HepG2 (cell line): Measurements from ENCODE around the gene FXYD4. TPM values are rescaled to one million over a fixed set of nuclear protein-coding genes. Genes with fewer than 3 reads are reported as not detected.
A peak's percentile ranks its signal among the peaks of the same experiment; 100 is the strongest.

Experiments
- ATAC-seq: fragments of 200-7000 bp; cut with Tn5 transposase; 3 replicates; pipeline ENCODE4 v1.9.1; 2020; ENCODE audit warnings: mild to moderate bottlenecking, moderate library complexity
- BruUV-seq: library from RNA; stranded (reverse); fragments of 400-500 nt; replicated peaks from 2 replicates; lab custom pipeline; 2021; lab: Mats Ljungman, UMichigan
- CTCF ChIA-PET: fragments of 300-600 bp; formaldehyde crosslinking; extraction: SDS; loops from one replicate; lab custom pipeline; 2021; ENCODE audit warnings: low total read pairs, inconsistent platforms, low intra/inter-chr PET ratio; lab: Yijun Ruan, JAX
- POLR2A ChIA-PET: fragments of 350-600 bp; sonication (Branson Sonifier 250); formaldehyde crosslinking; loops from one replicate; lab custom pipeline; 2020; ENCODE audit warnings: antibody characterized with exemption, inconsistent platforms; lab: Yijun Ruan, JAX
- DNase-seq: peaks from one replicate; pipeline ENCODE4 v3.0.0-alpha.2; 2015; ENCODE audit warnings: low spot score
- FAIRE-seq: peaks from 3 replicates; lab custom pipeline; 2011; peaks lifted over from hg19 to GRCh38; lab: Jason Lieb, UNC
- H2AFZ ChIP-seq: one replicate; pipeline ENCODE4 v1.6.1; 2011; ENCODE audit warnings: low read length, inconsistent platforms
- H3K27ac ChIP-seq: fragments of 300-600 bp; 3 replicates; pipeline ENCODE4 v1.8.0; 2011; ENCODE audit warnings: mixed run types, mild to moderate bottlenecking, mixed read lengths, low read length, inconsistent platforms; ENCODE audit not compliant: insufficient read depth; ENCODE audit errors: extremely low read length
- H3K27me3 ChIP-seq, 2 experiments: fragments of 200-600 bp in 1 of 2; 2 replicates in 1 of 2; 3 replicates in 1 of 2; pipeline versions ENCODE4 v1.6.0 to v1.8.0; 2011; ENCODE audit warnings: low read length in 2 of 2, mild to moderate bottlenecking in 2 of 2, moderate library complexity in 2 of 2, inconsistent platforms in 1 of 2; ENCODE audit not compliant: insufficient read depth in 2 of 2, control insufficient read depth in 1 of 2
- H3K36me3 ChIP-seq, 2 experiments: fragments of 200-600 bp in 1 of 2; replicated peaks in 1 of 2; 2 replicates in 1 of 2; 3 replicates in 1 of 2; pipeline versions ENCODE4 v1.5.1 to v1.8.0; 2011; ENCODE audit warnings: low read length in 2 of 2, inconsistent platforms in 1 of 2; ENCODE audit not compliant: insufficient read depth in 2 of 2, control insufficient read depth in 1 of 2
- H3K4me1 ChIP-seq: 2 replicates; pipeline ENCODE4 v1.5.1; 2012; ENCODE audit warnings: low read length, inconsistent platforms; ENCODE audit not compliant: insufficient read depth
- H3K4me2 ChIP-seq: 2 replicates; pipeline ENCODE4 v1.6.0; 2011; ENCODE audit warnings: low read depth, low read length, inconsistent platforms
- H3K4me3 ChIP-seq, 3 experiments: fragments of 200-600 bp in 1 of 3; sonication (generic), shearing (Covaris generic) in 1 of 3; replicated peaks in 1 of 3; 2 replicates each; pipeline ENCODE4 v1.5.1; 2011 to 2016; ENCODE audit warnings: low read length in 3 of 3, inconsistent platforms in 2 of 3, low read depth in 2 of 3, mild to moderate bottlenecking in 2 of 3, control low read depth in 1 of 3, mixed read lengths in 1 of 3; ENCODE audit not compliant: insufficient read depth in 1 of 3
- H3K79me2 ChIP-seq: one replicate; pipeline ENCODE4 v1.6.1; 2011; ENCODE audit warnings: low read length, inconsistent platforms; ENCODE audit not compliant: insufficient read depth
- H3K9ac ChIP-seq: 2 replicates; pipeline ENCODE4 v1.6.0; 2011; ENCODE audit warnings: mild to moderate bottlenecking, low read depth, low read length, inconsistent platforms; ENCODE audit not compliant: insufficient read depth
- H3K9me3 ChIP-seq: 2 replicates; pipeline ENCODE4 v1.5.1; 2012; ENCODE audit warnings: mild to moderate bottlenecking, low read length
- H4K20me1 ChIP-seq: 2 replicates; pipeline ENCODE4 v1.6.0; 2011; ENCODE audit warnings: inconsistent platforms, mild to moderate bottlenecking, low read length, moderate library complexity; ENCODE audit not compliant: insufficient read depth
- FOXO1 ChIP-seq: sonication (generic); formaldehyde crosslinking; IDR thresholded peaks from 2 replicates; pipeline ENCODE4 v1.4.0; 2020; ENCODE audit warnings: missing genetic modification reagents
- HDAC6 ChIP-seq: fragments of 200-600 bp; sonication (generic); IDR thresholded peaks from 2 replicates; pipeline ENCODE4 v1.7.0; 2017; ENCODE audit warnings: mild to moderate bottlenecking, antibody characterized with exemption, low read length, low read depth
- POLR2A ChIP-seq, 2 experiments: IDR thresholded peaks; 2 replicates each; pipeline ENCODE4 v1.6.1; 2011; ENCODE audit warnings: low read depth in 2 of 2, low read length in 2 of 2, mild to moderate bottlenecking in 1 of 2, moderate library complexity in 1 of 2; ENCODE audit not compliant: insufficient read depth in 1 of 2
- PTBP1 ChIP-seq: fragments of 200-400 bp; formaldehyde crosslinking; IDR thresholded peaks from 2 replicates; pipeline ENCODE4 v1.6.1; 2018; ENCODE audit warnings: low read length, low read depth; ENCODE audit not compliant: poor library complexity, severe bottlenecking
- RFX5 ChIP-seq: IDR thresholded peaks from 2 replicates; pipeline ENCODE4 v1.6.1; 2011; ENCODE audit warnings: low read depth, low read length, improper control_type of control experiment
- SNAI1 ChIP-seq: sonication (generic); formaldehyde crosslinking; IDR thresholded peaks from 2 replicates; pipeline ENCODE4 v1.5.0; 2020; ENCODE audit warnings: mild to moderate bottlenecking, missing genetic modification reagents, borderline replicate concordance
- ZFP36L2 ChIP-seq: sonication (generic); formaldehyde crosslinking; IDR thresholded peaks from 2 replicates; pipeline ENCODE4 v1.4.0; 2020; ENCODE audit warnings: missing genetic modification reagents
- ZFX ChIP-seq: sonication (generic); formaldehyde crosslinking; IDR thresholded peaks from 2 replicates; pipeline ENCODE4 v1.4.0; 2020; ENCODE audit warnings: mild to moderate bottlenecking, low read depth, missing genetic modification reagents, moderate library complexity
- ZNF205 ChIP-seq: IDR thresholded peaks from 2 replicates; pipeline ENCODE4 v1.6.1; 2018; ENCODE audit warnings: missing biosample characterization, missing genetic modification reagents
- ZNF720 ChIP-seq: sonication (generic); formaldehyde crosslinking; IDR thresholded peaks from 2 replicates; pipeline ENCODE4 v1.4.0; 2020; ENCODE audit warnings: missing genetic modification reagents
- ZSCAN30 ChIP-seq: sonication (generic); formaldehyde crosslinking; IDR thresholded peaks from 2 replicates; pipeline ENCODE4 v1.5.0; 2020; ENCODE audit warnings: mild to moderate bottlenecking, missing genetic modification reagents
- WGBS: methylation state at CpG from one replicate; pipeline ENCODE4 v1.1.6; 2017; ENCODE audit warnings: low lambda C conversion rate; 5-methylcytosine and 5-hydroxymethylcytosine counted together
- in situ Hi-C: cut with HindIII; loops from 2 replicates; pipeline ENCODE4 v1.10.0; 2017; ENCODE audit warnings: low pct_unique_long_range_greater_than_20kb; ENCODE audit not compliant: extremely low pct_ligation_motif_present
- intact Hi-C: fragments of 100-400 bp; cut with micrococcal nuclease; formaldehyde crosslinking; loops from one replicate; pipeline ENCODE4 v1.10.0; 2022; ENCODE audit not compliant: unreplicated experiment
- polyA plus RNA-seq, 8 experiments: library from polyadenylated mRNA; depleted of rRNA in 3 of 8; stranded (reverse) in 7 of 8; unstranded in 1 of 8; fragments of >200 nt; fragmentation: Illumina TruSeq in 4 of 8; extraction: Trizol in 4 of 8; gene quantifications; 2 replicates each; pipeline versions ENCODE4 v1.2.1 to v1.2.3, GENCODE V29; 2011 to 2016; ENCODE audit warnings: low read depth in 4 of 8, missing spikeins in 1 of 8, mixed read lengths in 1 of 8; ENCODE audit not compliant: insufficient read depth in 1 of 8
- total RNA-seq, 5 experiments: library from RNA; depleted of rRNA; stranded (reverse); fragments of >200 nt; fragmentation: Illumina TruSeq; extraction: Trizol; gene quantifications; 2 replicates each; pipeline ENCODE4 v1.2.3, GENCODE V29; 2016; ENCODE audit warnings: low read depth in 1 of 5
- TF ChIP-seq, protein P1 (sequence below): sonication (generic); formaldehyde crosslinking; IDR thresholded peaks from 2 replicates; pipeline ENCODE4 v1.5.0; 2020; ENCODE audit warnings: mild to moderate bottlenecking, missing genetic modification reagents
- TF ChIP-seq, protein P2 (sequence below): IDR thresholded peaks from 2 replicates; pipeline ENCODE4 v1.6.1; 2018; ENCODE audit warnings: missing genetic modification reagents, mild to moderate bottlenecking, missing compliant biosample characterization
- TF ChIP-seq, protein P3 (sequence below): sonication (generic); formaldehyde crosslinking; IDR thresholded peaks from 2 replicates; pipeline ENCODE4 v1.4.0; 2020; ENCODE audit warnings: missing genetic modification reagents, borderline replicate concordance
- TF ChIP-seq, protein P4 (sequence below): IDR thresholded peaks from 2 replicates; pipeline ENCODE4 v1.6.1; 2012; ENCODE audit warnings: inconsistent platforms

The FXYD4 gene
- total and polyA plus RNA-seq, 2 of the 13 experiments (the other 11 are each of a cell fraction or from before 2014, with no cell fraction given), result not detected

DNA sequence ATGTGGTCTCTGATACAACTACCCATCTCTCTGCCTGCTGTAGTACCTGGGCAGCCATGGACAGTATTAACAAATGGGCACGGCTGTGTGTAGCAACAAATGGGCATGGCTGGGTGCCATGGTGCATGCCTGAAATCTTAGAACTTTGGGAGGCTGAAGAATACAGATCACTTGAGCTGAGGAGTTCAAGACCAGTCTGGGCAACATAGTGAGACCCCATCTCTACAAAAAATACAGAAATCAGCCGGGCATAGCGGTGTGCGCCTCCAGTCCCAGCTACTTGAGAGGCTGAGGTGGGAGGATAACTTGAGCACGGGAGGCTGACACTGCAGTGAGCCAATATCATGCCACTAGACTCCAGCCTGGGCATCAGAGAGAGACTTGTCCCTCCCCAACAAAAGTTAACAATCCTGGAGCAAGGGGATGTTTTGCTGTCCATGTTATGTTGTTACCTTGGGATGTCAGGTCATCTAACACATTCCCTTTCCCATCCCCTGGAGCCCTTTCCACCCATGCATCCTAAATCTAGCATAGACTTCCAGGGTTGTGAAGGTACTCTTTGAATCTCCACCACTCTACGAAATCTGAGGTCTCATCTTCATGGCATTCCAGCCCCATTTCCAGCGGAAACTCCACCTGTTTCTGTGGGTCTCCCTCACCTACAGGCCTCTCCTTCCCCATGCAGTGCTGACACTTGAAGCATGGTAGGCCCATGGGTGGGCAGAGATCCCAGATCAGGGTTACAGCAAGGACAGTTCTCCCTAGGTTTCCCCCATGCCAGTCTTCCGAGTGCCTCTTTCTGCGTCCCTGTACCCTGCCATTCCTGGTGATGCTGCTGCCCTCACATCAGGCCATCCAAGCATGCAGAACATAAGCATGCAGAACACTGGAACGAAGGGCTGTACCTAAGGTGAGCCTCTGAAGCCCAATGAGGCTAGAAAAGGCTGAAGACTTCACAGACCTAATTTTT, 13.1 kb downstream of the FXYD4 start:
- 88% methylated on average over 10 of the region's 10 CpGs for WGBS
- CTCF ChIA-PET, result no interaction called here
- Histone ChIP-seq H3K27me3 (no peaks in the 10 kb centered on the region), H4K20me1 (peaks cover 44% of the 10 kb centered on the region), H3K9me3 (no peaks in the 10 kb centered on the region), H3K36me3 (peaks cover 14 to 35% of the 10 kb centered on the region in 2 experiments), H3K9ac (no peak overlapping the region), H3K4me1 (peaks cover 25% of the 10 kb centered on the region), H3K27ac (no peak overlapping the region), H3K4me2 (no peak overlapping the region), H2AFZ (no peak overlapping the region), H3K4me3 (no peak overlapping the region), H3K79me2 (peaks cover 20% of the 10 kb centered on the region)
- no TSS peak for BruUV-seq
- ATAC-seq (peak; percentile 21), DNase-seq (no peak), FAIRE-seq (peak; percentile 21)
- in situ Hi-C loops, result no loop called here
- intact Hi-C loops, result no loop called here
- POLR2A ChIA-PET, result interaction anchor here (1.0 to 3.3 kb wide), 3 partner anchors 9 to 23 kb away, joined by 3 to 22 read pairs (median 9); no protein-coding TSS in a partner anchor
- TF ChIP-seq, protein P1, sequence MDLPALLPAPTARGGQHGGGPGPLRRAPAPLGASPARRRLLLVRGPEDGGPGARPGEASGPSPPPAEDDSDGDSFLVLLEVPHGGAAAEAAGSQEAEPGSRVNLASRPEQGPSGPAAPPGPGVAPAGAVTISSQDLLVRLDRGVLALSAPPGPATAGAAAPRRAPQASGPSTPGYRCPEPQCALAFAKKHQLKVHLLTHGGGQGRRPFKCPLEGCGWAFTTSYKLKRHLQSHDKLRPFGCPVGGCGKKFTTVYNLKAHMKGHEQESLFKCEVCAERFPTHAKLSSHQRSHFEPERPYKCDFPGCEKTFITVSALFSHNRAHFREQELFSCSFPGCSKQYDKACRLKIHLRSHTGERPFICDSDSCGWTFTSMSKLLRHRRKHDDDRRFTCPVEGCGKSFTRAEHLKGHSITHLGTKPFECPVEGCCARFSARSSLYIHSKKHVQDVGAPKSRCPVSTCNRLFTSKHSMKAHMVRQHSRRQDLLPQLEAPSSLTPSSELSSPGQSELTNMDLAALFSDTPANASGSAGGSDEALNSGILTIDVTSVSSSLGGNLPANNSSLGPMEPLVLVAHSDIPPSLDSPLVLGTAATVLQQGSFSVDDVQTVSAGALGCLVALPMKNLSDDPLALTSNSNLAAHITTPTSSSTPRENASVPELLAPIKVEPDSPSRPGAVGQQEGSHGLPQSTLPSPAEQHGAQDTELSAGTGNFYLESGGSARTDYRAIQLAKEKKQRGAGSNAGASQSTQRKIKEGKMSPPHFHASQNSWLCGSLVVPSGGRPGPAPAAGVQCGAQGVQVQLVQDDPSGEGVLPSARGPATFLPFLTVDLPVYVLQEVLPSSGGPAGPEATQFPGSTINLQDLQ, result no peak
- TF ChIP-seq PTBP1, result no peak
- TF ChIP-seq ZFP36L2, result no peak
- no peak for TF ChIP-seq ZNF205 (CRISPR knock-in tag)
- no peak for TF ChIP-seq SNAI1
- 0 out of 2 replicates have a peak, but pooled peaks have one; percentile 22 for TF ChIP-seq FOXO1 (CRISPR knock-in tag)
- TF ChIP-seq, protein P2, sequence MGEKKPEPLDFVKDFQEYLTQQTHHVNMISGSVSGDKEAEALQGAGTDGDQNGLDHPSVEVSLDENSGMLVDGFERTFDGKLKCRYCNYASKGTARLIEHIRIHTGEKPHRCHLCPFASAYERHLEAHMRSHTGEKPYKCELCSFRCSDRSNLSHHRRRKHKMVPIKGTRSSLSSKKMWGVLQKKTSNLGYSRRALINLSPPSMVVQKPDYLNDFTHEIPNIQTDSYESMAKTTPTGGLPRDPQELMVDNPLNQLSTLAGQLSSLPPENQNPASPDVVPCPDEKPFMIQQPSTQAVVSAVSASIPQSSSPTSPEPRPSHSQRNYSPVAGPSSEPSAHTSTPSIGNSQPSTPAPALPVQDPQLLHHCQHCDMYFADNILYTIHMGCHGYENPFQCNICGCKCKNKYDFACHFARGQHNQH (CRISPR knock-in tag), result 0 out of 2 replicates have a peak, but pooled peaks have one; percentile 16
- TF ChIP-seq, protein P3, sequence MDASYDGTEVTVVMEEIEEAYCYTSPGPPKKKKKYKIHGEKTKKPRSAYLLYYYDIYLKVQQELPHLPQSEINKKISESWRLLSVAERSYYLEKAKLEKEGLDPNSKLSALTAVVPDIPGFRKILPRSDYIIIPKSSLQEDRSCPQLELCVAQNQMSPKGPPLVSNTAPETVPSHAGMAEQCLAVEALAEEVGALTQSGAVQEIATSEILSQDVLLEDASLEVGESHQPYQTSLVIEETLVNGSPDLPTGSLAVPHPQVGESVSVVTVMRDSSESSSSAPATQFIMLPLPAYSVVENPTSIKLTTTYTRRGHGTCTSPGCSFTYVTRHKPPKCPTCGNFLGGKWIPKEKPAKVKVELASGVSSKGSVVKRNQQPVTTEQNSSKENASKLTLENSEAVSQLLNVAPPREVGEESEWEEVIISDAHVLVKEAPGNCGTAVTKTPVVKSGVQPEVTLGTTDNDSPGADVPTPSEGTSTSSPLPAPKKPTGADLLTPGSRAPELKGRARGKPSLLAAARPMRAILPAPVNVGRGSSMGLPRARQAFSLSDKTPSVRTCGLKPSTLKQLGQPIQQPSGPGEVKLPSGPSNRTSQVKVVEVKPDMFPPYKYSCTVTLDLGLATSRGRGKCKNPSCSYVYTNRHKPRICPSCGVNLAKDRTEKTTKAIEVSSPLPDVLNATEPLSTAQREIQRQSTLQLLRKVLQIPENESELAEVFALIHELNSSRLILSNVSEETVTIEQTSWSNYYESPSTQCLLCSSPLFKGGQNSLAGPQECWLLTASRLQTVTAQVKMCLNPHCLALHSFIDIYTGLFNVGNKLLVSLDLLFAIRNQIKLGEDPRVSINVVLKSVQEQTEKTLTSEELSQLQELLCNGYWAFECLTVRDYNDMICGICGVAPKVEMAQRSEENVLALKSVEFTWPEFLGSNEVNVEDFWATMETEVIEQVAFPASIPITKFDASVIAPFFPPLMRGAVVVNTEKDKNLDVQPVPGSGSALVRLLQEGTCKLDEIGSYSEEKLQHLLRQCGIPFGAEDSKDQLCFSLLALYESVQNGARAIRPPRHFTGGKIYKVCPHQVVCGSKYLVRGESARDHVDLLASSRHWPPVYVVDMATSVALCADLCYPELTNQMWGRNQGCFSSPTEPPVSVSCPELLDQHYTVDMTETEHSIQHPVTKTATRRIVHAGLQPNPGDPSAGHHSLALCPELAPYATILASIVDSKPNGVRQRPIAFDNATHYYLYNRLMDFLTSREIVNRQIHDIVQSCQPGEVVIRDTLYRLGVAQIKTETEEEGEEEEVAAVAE (CRISPR knock-in tag), result 0 out of 2 replicates have a peak, but pooled peaks have one; percentile 42
- TF ChIP-seq POLR2A (IDR thresholded peaks at IDR 0.05; ENCODE audit: insufficient read depth in 1 of 2, low read depth in 2 of 2, low read length in 2 of 2), result peak in 1 of 2 experiments; percentile 61; a peak in 3 of 4 replicates
- TF ChIP-seq, protein P4, sequence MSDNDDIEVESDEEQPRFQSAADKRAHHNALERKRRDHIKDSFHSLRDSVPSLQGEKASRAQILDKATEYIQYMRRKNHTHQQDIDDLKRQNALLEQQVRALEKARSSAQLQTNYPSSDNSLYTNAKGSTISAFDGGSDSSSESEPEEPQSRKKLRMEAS, result 0 out of 2 replicates have a peak, but pooled peaks have one; percentile 17
- TF ChIP-seq ZNF720 (CRISPR knock-in tag), result no peak
- TF ChIP-seq ZSCAN30 (CRISPR knock-in tag), result no peak
- TF ChIP-seq RFX5, result no peak
- peak; percentile 44 for TF ChIP-seq ZFX (CRISPR knock-in tag)
- TF ChIP-seq HDAC6, result no peak
